ENCODE data around the gene MLC1.

MLC1 gene

GRCh38 chr22:50123119-50123518, 37.9 kb upstream of the MLC1 start:
- no peak overlapping the region for H3K4me3 ChIP-seq (ENCODE audit: low read depth in 1 of 2, low read length in 1 of 2)
- no peaks in the 10 kb centered on the region for H3K4me1 ChIP-seq (ENCODE audit: control insufficient read depth in 1 of 2, insufficient read depth in 1 of 2, low read depth in 1 of 2, low read length in 1 of 2)
- no peak overlapping the region for H3K27ac ChIP-seq
- no peaks in the 10 kb centered on the region for H3K36me3 ChIP-seq
- no peaks in the 10 kb centered on the region for H3K9me3 ChIP-seq
- no peak for TF ChIP-seq CTCF (IDR thresholded peaks at IDR 0.05)
- H3K27me3 ChIP-seq, result no peaks in the 10 kb centered on the region

GRCh38 chr22:50121202-50121740, 36.0 kb upstream of the MLC1 start:
- H3K9me3 ChIP-seq, result no peaks in the 10 kb centered on the region
- H3K27ac ChIP-seq, result no peak overlapping the region
- H3K4me3 ChIP-seq (ENCODE audit: low read depth in 1 of 2, low read length in 1 of 2), result no peak overlapping the region
- no peaks in the 10 kb centered on the region for H3K36me3 ChIP-seq
- H3K4me1 ChIP-seq (ENCODE audit: control insufficient read depth in 1 of 2, insufficient read depth in 1 of 2, low read depth in 1 of 2, low read length in 1 of 2), result no peaks in the 10 kb centered on the region
- no peak for TF ChIP-seq CTCF (IDR thresholded peaks at IDR 0.05)
- H3K27me3 ChIP-seq, result no peaks in the 10 kb centered on the region

GRCh38 chr22:50119768-50120251, 34.6 kb upstream of the MLC1 start:
- no peaks in the 10 kb centered on the region for H3K36me3 ChIP-seq
- H3K27me3 ChIP-seq, result no peaks in the 10 kb centered on the region
- no peak overlapping the region for H3K27ac ChIP-seq
- H3K4me1 ChIP-seq (ENCODE audit: control insufficient read depth in 1 of 2, insufficient read depth in 1 of 2, low read depth in 1 of 2, low read length in 1 of 2), result no peaks in the 10 kb centered on the region
- H3K9me3 ChIP-seq, result no peaks in the 10 kb centered on the region
- TF ChIP-seq CTCF (IDR thresholded peaks at IDR 0.05), result no peak
- no peak overlapping the region for H3K4me3 ChIP-seq (ENCODE audit: low read depth in 1 of 2, low read length in 1 of 2)

- H3K27ac ChIP-seq, result no peak overlapping the region
- H3K4me3 ChIP-seq (ENCODE audit: low read depth in 1 of 2, low read length in 1 of 2), result no peak overlapping the region
- no peaks in the 10 kb centered on the region for H3K27me3 ChIP-seq
- no peak for TF ChIP-seq CTCF (IDR thresholded peaks at IDR 0.05)
- H3K4me1 ChIP-seq (ENCODE audit: control insufficient read depth in 1 of 2, insufficient read depth in 1 of 2, low read depth in 1 of 2, low read length in 1 of 2), result no peaks in the 10 kb centered on the region
- no peaks in the 10 kb centered on the region for H3K9me3 ChIP-seq
- H3K36me3 ChIP-seq, result no peaks in the 10 kb centered on the region
These were observed 34.0 kb upstream of the MLC1 start for GRCh38 chr22:50119169-50119767.

GRCh38 chr22:50118557-50119168, 33.4 kb upstream of the MLC1 start:
- Histone ChIP-seq H3K9me3 (no peaks in the 10 kb centered on the region), H3K27me3 (no peaks in the 10 kb centered on the region), H3K36me3 (no peaks in the 10 kb centered on the region), H3K4me3 (ENCODE audit: low read depth in 1 of 2, low read length in 1 of 2) (no peak overlapping the region), H3K27ac (no peak overlapping the region), H3K4me1 (ENCODE audit: control insufficient read depth in 1 of 2, insufficient read depth in 1 of 2, low read depth in 1 of 2, low read length in 1 of 2) (no peaks in the 10 kb centered on the region)
- no peak for TF ChIP-seq CTCF (IDR thresholded peaks at IDR 0.05)

Measured in neutrophil (primary cell).